Subcutaneous adipose tissue (tissue), 4 donors: ENCODE data around the gene CD55. TPM values are rescaled to one million over a fixed set of nuclear protein-coding genes. Genes with fewer than 3 reads are reported as not detected.

Experiments used
- total RNA-seq, 4 donors: library from RNA; depleted of rRNA; stranded (reverse); fragments of >200 nt; gene quantifications; one replicate each; pipeline ENCODE4 v1.1.0, GENCODE V29; 2016
- TF ChIP-seq, protein P1 (sequence below): fragments of 450-650 bp; IDR thresholded peaks from one replicate; pipeline ENCODE4 v1.5.1; 2016; ENCODE audit warnings: low read depth, mild to moderate bottlenecking, control low read depth, antibody characterized with exemption, moderate library complexity

CD55 gene
- total RNA-seq, 4 donors from 2014 or later = 29.6 to 105 (median 74.4) TPM

- TF ChIP-seq, protein P1, sequence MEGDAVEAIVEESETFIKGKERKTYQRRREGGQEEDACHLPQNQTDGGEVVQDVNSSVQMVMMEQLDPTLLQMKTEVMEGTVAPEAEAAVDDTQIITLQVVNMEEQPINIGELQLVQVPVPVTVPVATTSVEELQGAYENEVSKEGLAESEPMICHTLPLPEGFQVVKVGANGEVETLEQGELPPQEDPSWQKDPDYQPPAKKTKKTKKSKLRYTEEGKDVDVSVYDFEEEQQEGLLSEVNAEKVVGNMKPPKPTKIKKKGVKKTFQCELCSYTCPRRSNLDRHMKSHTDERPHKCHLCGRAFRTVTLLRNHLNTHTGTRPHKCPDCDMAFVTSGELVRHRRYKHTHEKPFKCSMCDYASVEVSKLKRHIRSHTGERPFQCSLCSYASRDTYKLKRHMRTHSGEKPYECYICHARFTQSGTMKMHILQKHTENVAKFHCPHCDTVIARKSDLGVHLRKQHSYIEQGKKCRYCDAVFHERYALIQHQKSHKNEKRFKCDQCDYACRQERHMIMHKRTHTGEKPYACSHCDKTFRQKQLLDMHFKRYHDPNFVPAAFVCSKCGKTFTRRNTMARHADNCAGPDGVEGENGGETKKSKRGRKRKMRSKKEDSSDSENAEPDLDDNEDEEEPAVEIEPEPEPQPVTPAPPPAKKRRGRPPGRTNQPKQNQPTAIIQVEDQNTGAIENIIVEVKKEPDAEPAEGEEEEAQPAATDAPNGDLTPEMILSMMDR = no peak
Measured at GRCh38 chr1:207333009-207333600, 11.6 kb downstream of the CD55 start.

- TF ChIP-seq, protein P1 = no peak
Measured at GRCh38 chr1:207333620-207334019, 12.1 kb downstream of the CD55 start.

DNA sequence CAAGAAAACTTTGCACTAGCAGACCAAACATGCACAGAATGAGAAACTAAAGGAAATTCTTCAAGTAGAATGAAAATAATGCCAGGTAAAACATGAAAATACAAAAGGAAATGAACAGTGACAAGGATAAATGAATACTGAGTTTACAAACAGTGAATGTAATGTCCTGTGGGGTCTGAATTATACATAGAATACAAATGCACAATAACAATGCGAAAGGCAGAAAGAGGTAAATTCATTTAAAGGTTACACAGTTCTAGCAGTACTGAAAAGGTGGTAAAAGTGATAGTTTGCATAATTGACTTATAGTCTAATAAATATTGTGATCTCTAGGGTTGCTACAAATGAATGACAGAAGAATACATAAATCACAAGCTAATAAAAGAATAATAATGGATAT lies 12.9 kb downstream of the CD55 start:
- TF ChIP-seq, protein P1 = no peak

DNA sequence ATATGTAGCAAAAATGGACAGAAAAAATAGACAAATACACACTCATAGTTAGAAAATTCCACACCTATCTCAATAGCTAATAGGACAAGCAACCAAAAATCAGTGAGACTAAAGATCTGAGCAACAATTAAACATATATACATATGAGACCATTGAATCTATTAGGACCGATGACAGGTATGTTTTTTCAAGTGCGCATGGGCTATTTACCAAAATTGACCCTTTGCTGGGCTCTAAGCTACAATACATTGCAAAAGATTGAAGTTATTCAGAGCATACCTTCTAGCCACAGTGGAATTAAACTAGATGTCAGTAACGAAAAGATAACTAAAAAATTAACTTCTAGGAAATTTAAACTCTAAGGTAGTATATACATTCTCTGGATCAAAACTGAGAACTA lies 13.7 kb downstream of the CD55 start:
- TF ChIP-seq, protein P1 = no peak

- TF ChIP-seq, protein P1 = no peak
Measured at GRCh38 chr1:207335695-207336363, 14.4 kb downstream of the CD55 start.

DNA sequence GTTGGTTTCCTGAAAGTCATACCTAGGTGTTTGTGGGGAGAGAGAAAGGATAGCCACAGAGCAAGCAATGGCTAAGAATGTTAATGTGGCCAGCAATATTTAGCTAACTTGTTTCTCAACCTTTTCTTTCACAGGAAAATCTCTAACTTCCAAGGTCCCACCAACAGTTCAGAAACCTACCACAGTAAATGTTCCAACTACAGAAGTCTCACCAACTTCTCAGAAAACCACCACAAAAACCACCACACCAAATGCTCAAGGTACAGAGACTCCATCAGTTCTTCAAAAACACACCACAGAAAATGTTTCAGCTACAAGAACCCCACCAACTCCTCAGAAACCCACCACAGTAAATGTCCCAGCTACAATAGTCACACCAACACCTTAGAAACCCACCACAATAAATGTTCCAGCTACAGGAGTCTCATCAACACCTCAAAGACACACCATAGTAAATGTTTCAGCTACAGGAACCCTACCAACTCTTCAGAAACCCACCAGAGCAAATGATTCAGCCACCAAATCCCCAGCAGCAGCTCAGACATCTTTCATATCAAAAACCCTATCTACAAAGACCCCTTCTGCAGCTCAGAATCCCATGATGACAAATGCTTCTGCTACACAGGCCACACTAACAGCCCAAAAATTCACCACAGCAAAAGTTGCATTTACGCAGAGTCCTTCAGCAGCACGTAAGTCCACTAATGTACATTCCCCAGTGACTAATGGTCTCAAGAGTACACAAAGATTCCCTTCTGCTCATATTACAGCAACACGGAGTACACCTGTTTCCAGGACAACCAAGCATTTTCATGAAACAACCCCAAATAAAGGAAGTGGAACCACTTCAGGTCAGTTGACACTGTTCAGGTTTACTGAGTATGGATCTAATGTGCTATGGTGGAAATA lies 15.3 kb downstream of the CD55 start:
- TF ChIP-seq, protein P1 = no peak

DNA sequence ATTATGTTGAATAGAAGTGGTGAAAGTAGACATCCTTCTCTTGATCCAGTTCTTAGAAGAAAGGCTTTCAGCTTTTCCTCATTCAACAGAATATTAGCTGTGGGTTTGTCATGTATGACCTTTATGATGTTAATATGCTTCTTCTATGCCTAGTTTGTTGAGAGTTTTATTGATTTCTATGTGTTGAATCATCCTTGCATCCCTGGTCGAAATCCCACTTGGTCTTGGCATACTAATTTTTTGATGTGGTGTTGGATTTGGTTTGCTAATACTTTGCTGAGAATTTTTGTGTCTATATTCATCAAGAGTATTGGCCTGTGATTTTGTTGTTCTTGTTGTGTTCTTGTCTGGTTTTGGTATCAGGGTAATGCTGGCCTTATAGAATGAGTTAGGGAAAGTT lies 20.9 kb downstream of the CD55 start:
- TF ChIP-seq, protein P1 = no peak
